GM04504 (cell line): Measurements from ENCODE around the gene GRM4.
"Not testable (repeated sequence)": the region's sequence is repeated elsewhere in the genome, so short reads cannot be mapped to it uniquely, and the experiment has no call there.

Experiments used
- DNase-seq: peaks from one replicate; pipeline ENCODE4 v3.0.0-alpha.2; 2012; ENCODE audit warnings: low read depth

Gene GRM4

GRCh38 chr6:34146021-34146782, at the start of gene GRM4:
Gene GRM4 (minus strand): TSS chr6:34146087. CDS start chr6:34133496, 12,591 bp downstream.
- DNase-seq, result no peak

- DNase-seq, result no peak
Observed at GRCh38 chr6:34194772-34195171, 48.9 kb upstream of the GRM4 start.

- no peak for DNase-seq
Observed at GRCh38 chr6:34190504-34191122, 44.7 kb upstream of the GRM4 start.

GRCh38 chr6:34189806-34190503, 44.1 kb upstream of the GRM4 start:
- no peak for DNase-seq

- not testable (repeated sequence) for DNase-seq
Observed at GRCh38 chr6:34184726-34185125, 38.8 kb upstream of the GRM4 start.

- DNase-seq, result no peak
Observed at GRCh38 chr6:34182751-34183531, 37.1 kb upstream of the GRM4 start.

- no peak for DNase-seq
Observed at GRCh38 chr6:34181908-34182307, 36.0 kb upstream of the GRM4 start.

GRCh38 chr6:34179106-34179720, 33.3 kb upstream of the GRM4 start:
- DNase-seq, result no peak

GRCh38 chr6:34178357-34179105, 32.6 kb upstream of the GRM4 start:
- DNase-seq, result no peak

- no peak for DNase-seq
Observed at GRCh38 chr6:34177181-34177591, 31.3 kb upstream of the GRM4 start.

- no peak for DNase-seq
Observed at GRCh38 chr6:34176261-34177031, 30.6 kb upstream of the GRM4 start.

- no peak for DNase-seq
Observed at GRCh38 chr6:34174846-34175399, 29.0 kb upstream of the GRM4 start.

GRCh38 chr6:34172961-34173775, 27.3 kb upstream of the GRM4 start:
- no peak for DNase-seq

- no peak for DNase-seq
Observed at GRCh38 chr6:34170346-34170745, 24.5 kb upstream of the GRM4 start.

- DNase-seq, result no peak
Observed at GRCh38 chr6:34169897-34170296, 24.0 kb upstream of the GRM4 start.

GRCh38 chr6:34161857-34162515, 16.1 kb upstream of the GRM4 start:
- no peak for DNase-seq

GRCh38 chr6:34159844-34160243, 14.0 kb upstream of the GRM4 start:
- DNase-seq, result no peak

- no peak for DNase-seq
Observed at GRCh38 chr6:34158876-34159275, 13.0 kb upstream of the GRM4 start.

GRCh38 chr6:34157851-34158250, 12.0 kb upstream of the GRM4 start:
- DNase-seq, result no peak
